CD4-positive, alpha-beta T cell treated with Interleukin-17A for 4 hours (primary cell): ENCODE results near the gene TMEM225B.
"Not testable (repeated sequence)": the region's sequence is repeated elsewhere in the genome, so short reads cannot be mapped to it uniquely, and the experiment has no call there.

Experiments used
- DNase-seq: peaks from one replicate; pipeline ENCODE4 v3.0.0-alpha.2; 2020; ENCODE audit warnings: mixed read lengths

TMEM225B gene

DNA sequence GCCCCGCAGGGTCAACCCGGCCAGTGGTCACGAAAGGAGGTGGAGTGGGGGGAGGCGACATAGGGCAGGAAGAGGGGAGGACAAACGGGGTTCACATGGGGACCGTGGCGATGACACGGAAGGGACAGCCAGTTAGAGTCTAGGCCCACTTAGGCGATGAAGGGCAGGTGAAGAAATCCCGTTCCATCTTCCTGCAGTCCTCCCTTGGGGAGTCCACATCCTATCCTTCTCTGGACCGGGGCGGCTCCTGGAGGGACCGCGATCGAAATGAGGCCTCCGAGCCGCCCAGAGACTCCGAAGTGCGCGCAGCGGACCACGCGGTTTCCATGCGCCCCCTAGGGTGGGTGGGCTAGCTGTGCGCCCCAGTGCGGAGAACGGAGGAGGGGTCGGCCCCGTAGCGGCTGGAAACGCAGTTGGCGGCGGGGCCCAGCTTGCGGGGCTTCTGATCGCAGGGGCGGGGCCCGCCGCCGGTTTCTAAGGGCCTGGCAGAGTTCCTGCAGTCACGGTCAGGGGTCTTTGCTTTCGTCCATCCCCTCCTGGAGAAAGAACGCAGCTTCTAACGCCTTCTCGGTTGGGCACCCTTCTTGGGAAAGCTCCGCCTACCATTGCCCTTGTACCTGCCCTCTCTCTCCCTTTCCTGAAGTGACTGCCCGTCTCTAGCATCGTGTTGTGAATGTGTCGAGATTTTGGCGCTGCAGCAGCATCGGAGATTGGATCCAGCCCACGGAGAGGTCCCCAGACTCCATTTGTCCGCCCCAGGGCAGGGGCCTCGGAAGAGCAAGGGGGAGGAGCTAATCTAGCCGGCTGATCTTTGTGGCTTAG lies 17.9 kb upstream of the TMEM225B start:
- peak; percentile 80 for DNase-seq

DNA sequence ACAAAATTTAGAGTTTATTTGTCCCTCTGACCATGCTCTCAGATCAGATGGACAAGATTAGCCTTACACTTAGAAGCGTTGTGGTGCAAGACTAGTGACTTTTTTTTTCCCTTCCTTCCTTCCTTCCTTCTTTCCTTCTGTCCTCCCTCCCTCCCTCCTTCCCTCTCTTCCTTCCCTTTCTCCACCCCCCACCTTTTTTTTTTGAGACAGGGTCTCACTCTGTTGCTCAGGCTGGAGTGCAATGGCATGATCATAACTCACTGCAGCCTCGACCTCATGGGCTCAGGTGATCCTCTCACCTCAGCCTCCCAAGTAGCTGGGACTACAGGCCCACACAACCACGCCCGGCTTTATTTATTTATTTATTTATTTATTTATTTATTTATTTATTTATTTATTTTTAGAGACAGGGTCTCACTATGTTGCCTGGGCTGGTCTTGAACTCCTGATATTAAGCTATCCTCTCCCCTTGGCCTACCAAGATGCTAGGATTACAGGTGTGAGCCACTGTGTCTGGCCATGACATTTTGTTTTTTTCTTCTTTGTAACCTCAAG lies 17.2 kb upstream of the TMEM225B start:
- DNase-seq = not testable (repeated sequence)

DNA sequence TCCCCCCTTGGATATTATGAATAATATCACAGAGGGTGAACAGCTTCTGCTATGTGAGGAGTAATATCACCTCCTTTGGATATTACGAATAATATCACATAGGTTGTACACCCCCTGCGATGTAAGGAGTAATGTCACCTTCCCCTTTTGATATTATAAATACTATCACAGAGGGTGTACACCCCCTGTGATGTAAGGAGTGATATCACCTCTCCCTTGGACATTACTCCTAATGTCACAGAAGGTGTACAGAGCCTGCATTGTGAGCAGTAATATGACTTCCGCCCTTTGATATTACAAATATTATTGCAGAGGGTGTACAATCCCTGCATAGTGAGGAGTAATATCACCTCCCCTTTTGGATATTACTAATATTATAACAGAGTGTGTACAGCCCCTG lies 9.2 kb upstream of the TMEM225B start:
- DNase-seq = no peak

DNA sequence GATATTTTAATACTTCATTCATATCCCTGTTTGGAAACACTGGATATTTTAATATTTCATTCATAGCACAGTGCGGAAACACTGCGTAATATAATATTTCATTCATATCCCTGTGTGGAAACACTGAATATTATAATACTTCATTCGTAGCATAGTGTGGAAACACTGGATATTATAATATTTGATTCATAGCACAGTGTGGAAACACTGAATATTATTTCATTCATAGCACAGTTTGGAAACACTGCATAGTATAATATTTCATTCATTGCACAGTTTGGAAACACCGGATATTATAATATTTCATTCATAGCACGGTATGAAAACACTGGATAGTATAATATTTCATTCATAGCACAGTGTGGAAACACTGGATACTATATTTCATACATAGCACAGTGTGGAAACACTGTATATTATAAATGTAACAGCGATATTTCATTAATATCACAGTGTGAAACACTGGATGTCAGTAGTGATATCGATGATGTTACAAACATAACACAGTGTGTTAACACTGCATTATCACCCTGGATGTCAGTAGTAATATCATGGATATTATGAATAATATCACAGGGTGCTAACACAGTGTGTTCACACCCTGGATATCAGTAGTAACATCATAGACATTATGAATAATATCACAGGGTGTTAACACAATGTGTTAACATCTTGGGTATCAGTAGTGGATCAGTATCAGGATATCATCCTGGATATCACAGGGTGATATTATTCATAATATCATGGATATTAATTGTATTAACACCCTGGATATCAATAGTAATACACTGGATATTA lies 2.9 kb upstream of the TMEM225B start:
- DNase-seq = no peak

DNA sequence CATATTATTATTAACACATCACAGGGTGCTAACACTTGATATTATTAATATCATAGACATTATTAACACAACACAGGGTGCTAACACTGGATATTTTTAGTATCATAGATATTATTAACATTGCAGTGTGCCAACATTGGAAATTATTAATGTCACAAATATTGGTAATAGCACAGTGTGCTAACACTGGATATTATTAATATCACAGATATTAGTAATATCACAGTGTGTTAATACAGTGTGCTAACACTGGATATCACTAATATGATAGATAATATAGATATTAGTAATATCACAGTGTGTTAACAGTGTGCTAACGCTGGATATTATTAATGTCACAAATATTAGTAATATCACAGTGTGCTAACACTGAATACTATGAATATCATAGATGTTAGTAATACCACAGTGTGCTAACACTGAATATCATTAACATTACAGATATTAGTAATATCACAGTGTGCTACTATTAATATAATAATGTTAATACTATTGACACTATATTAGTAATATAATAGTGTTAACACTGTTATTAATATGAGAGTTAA lies 1.6 kb upstream of the TMEM225B start:
- DNase-seq = no peak

DNA sequence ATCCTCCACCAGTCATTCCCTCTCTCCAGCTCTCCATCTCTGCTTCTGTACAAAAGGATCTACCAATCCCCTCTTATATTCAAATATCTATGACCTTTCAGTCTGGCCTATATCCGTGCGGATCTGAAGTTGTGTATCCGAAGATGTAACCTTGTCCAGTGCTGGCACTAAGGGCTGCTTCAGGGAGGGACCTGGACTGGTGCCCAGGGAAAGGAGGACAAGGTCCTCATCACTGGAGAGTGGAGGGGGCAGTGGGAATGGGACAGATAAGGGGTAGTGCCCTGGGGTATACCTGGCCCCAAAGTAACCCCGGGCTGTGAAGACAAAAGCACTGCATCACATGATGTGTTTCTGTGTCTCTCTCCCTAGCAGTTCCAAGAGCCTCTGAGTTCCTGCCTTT lies 1.8 kb downstream of the TMEM225B start:
- no peak for DNase-seq

DNA sequence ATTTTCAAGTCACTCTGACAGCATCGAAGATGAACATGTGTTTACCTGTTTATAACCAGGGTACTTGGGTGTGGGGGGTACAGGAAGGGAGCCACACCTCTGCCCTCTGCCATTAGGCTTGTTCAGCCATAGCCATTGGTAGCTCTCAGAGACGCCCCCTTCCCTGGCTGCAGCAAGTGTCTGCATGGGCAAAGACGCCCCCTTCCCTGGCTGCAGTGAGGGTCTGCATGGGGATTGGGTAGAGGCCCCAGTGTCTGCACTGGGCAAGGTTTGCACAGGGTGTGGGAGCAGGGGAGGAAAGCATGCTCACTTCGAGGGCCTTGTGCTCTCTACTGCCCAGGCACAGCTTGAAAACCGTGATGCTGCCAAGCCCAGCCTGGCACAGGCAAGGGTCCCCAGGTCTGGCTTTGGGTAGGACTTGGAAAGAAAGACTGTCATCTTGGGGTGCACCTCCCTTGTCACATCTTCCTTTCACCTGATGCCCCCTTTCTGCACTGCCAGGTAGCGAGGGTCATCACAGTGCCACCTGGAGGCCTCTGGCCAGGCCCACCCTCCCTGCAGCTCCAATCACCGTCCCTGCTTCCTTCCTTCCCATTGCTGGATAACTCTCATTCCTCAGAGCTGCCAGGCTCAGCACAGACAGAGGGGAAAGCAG lies 3.7 kb downstream of the TMEM225B start:
- DNase-seq = no peak

DNA sequence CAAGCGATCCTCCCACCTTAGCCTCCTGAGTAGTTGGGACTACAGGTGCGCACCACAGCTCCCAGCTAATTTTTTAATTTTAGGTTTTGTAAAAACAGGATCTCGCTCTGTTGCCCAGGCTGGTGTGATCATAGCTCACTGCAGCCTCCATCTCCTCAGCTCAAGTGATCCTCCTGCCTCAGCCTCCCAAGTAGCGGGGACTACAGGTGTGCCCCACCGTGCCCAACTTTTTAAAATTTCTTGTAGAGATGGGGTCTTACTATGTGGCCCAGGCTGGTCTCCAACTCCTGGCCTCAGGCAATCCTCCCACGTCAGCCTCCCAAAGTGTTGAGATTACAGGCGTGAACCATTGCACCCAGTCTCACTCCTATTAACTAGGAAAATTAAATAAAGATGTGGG lies 7.5 kb downstream of the TMEM225B start:
- no peak for DNase-seq

DNA sequence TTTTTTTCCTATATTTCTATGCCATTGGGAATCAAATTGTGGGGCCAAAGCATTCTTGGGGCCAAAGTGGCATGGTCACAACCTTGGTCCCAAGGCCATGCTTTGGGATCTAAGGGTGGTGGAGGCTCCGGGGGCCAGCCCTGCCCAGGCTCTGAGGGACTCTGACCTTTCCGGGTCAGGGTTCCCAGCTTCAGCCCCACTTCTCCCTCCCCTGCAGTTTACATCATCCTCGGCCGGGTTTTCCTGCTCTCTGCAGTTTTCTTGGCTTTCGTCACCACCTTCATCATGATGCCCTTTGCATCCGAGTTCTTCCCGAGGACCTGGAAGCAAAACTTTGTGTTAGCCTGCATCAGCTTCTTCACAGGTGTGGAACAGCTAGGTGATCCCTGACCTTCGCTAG lies 8.5 kb downstream of the TMEM225B start:
- DNase-seq = no peak

DNA sequence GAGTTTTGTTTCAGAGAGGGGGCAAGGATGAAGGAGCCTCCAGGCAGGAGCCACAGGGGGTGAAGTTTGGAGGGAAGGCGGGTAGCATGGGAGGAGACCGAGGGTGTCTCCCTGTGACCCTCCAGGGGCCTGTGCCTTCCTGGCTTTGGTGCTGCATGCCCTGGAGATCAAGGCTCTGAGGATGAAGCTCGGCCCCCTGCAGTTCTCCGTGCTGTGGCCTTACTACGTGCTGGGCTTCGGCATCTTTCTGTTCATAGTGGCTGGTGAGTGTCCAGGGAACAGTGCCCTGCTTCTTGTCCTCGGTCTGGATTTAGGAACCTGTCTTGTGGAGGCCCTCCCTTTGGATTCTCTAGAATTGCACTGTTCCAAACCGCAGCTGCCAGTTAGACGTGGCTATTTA lies 9.5 kb downstream of the TMEM225B start:
- no peak for DNase-seq

DNA sequence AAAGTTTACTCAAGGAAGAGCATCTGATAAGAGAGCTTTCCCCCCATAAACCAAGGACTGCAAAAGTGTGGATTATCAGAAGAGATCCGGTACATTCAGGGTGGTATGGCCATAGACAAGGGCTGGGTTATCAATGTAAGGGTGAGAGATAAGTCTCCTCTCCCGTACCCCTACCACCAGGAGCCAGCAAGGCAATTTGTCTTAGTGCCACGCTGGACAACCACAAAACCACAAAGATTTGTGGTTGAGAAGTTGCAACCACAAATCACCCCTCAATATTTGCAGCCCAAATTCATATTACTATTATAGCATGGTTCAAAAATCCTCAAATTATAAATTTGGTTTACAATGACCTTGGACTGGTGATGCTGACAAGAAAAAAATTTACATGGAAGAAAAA lies 16.4 kb downstream of the TMEM225B start:
- DNase-seq = no peak

DNA sequence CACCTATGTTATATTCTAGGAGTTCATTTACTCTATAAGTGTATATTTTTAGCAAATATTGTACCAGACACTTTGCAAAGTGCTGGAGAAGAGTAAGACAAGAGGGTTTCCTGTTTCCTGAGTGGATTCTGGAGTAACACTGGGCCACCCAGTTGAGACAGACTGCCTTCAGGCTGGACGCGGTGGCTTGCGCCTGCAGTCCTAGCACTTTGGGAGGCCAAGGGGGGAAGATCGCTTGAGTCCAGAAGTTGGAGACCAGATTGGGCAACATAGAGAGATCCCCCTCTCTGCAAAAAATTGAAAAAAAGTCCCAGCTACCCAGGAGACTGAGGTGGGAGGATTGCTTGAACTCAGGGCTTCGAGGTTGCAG lies 17.9 kb downstream of the TMEM225B start:
- no peak for DNase-seq

DNA sequence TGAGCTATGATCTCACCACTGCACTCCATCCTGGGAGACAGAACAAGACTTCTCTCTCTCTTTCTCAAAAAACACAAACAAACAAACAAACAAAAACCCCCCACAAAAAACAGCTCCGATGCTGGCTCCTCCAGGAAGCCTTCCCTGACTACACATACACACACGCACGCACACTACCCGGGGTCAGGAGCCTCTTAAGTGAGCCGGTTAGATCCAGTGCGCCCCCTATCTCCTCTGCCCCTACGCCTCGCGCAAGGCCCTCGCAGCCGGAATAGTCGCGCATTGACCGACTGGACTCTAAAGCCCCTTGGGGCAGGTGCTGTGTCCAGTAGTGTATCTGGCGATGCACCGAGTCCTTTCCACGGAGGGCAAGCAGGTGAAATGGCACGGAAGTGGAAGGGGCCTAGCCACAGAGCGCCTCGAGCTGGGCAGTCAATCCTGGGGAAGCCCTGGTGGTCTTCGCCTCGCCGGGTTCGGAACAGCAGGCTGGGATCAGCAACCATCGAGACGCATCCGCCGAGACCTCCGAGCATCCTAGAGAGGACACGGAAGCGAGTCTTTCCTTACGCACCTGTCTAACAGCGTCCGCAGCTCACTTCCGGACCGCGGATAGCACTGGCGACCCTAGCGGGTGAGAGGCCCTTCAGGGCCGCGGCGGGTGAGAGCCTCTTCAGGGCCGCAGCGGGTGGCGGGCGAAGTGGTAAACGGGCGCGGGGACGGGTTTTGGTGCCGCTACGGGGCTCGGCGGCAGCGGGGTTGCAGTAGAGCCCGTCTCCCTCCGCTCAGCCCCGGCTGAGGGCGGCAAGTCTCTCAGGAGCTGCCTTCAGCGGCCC lies 18.5 kb downstream of the TMEM225B start, which contains the start of gene ZSCAN25:
ZSCAN25 (plus strand) TSS at position 588 of the 833 bp plus-strand sequence. CDS start 2,661 bp downstream, outside the sequence.
- peak; percentile 90 for DNase-seq

DNA sequence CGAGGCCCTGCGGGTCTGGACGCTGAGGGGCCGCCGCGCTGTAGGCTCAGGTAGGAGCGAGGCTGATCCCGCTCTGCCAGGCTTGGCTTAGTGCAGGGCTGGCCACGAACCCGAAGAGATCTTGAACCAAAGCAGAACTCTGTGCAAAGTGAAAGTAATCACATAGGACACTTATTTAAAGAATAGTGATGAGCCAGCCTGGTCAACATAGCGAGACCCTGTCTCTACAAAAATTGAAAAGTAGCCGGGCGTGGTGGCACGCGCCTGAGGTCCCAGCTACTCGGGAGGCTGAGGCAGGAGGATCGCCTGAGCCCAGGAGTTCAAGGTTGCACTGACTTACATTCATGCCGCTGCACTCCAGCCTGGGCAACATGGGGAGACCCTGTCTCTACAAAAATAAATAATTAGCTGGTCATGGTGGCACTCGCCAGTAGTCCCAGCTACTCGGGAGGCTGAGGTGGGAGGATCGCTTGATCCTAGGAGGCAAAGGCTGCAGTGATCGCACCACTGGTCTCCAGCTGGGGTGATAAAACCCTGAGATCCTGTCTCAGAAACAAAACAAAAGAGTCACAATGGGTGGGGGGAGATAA lies 19.2 kb downstream of the TMEM225B start:
- DNase-seq = no peak

DNA sequence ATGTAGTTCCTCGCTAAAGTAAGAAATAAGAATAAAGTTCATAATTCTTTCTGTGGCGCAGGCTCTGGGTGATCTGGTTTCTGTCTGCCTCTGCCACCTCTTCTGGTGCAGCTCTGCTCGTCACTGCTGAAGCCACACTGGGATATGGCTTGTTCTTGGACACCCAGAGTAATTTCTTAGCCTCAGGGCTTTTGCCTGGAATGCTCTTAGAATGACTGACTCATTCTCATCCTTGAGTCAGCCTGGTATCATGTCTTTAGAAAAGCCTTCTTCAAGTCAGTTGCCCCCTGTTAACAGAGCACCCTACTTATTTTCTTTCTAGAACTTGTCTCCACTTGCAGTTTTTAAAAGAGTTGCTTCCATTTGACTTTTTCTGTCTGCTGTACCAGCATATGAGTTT lies 20.7 kb downstream of the TMEM225B start:
- no peak for DNase-seq

DNA sequence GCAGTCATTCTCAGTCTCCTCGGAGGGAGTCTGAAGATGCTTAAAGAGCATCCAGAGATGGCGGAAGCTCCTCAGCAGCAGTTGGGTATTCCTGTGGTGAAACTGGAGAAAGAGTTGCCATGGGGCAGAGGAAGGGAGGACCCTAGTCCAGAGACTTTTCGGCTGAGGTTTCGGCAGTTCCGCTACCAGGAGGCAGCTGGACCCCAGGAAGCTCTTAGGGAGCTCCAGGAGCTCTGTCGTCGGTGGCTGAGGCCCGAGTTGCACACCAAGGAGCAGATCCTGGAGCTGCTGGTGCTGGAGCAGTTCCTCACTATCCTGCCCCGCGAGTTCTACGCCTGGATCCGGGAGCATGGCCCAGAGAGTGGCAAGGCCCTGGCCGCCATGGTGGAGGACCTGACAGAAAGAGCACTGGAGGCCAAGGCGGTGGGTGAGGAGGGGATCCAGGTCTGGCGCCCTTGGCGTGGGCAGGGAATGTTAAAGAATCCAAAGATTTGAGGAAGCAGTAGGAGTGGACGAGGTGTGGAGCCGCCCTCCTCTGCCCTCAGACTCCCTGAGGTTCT lies 21.6 kb downstream of the TMEM225B start:
- DNase-seq = no peak

DNA sequence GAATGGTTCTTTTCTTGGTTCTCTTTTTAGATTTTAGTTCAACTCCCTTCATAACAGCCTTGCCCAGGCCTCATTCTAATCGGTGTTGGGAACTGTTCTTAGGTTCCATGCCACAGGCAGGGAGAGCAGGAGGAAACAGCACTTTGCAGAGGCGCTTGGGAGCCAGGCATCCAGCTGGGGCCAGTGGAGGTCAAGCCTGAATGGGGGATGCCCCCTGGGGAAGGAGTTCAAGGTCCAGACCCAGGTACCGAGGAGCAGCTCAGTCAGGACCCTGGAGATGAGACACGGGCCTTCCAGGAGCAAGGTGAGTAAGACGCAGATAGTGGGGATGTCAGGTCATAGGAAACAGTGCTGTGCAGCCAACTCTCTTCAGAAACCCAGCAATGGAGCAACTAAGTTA lies 23.2 kb downstream of the TMEM225B start:
- DNase-seq = no peak

DNA sequence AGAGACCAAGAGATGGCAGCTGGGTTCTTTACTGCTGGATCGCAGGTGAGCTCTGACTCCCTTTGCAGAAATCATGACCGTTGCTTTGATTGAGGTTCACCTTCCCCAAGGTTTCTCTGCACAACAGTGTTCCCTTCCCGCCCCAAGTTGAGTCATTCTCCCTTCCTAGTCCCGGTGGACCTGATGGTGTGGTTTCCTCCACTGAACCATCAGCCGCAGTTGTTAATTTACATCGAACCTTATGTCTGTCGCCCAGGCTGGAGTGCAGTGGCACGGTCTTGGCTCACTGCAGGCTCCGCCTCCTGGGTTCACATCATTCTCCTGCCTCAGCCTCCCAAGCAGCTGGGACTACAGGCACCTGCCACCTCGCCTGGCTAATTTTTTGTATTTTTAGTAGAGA lies 24.5 kb downstream of the TMEM225B start:
- DNase-seq = no peak

DNA sequence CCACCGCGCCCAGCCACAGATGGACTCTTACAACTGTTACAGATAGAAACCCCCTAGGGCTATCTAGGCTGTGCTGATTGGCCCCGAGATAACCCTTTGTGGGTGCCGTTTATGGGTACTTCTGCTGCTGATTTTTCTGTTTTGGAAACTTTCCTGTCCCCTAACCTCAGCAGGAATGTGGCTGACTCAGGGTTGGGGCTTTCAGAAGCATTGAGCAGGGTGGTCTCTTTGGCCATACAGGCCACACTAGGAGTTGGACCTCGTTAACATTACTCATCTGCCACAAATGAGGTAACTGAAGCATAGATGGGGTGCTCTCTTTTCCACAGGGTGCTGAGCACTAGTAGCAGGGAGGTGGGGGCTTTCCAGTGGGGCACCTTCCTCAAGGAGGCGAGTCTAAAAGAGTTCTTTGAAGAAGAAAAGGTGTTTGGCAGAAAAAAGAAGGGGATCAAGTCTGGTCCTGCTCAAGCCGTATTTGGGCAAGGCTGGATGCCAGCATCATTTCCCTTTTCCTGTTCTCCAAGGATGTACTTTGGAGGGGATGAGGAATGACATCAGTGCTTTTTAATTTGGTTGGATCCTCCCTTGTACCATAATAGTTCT lies 25.1 kb downstream of the TMEM225B start:
- no peak for DNase-seq

DNA sequence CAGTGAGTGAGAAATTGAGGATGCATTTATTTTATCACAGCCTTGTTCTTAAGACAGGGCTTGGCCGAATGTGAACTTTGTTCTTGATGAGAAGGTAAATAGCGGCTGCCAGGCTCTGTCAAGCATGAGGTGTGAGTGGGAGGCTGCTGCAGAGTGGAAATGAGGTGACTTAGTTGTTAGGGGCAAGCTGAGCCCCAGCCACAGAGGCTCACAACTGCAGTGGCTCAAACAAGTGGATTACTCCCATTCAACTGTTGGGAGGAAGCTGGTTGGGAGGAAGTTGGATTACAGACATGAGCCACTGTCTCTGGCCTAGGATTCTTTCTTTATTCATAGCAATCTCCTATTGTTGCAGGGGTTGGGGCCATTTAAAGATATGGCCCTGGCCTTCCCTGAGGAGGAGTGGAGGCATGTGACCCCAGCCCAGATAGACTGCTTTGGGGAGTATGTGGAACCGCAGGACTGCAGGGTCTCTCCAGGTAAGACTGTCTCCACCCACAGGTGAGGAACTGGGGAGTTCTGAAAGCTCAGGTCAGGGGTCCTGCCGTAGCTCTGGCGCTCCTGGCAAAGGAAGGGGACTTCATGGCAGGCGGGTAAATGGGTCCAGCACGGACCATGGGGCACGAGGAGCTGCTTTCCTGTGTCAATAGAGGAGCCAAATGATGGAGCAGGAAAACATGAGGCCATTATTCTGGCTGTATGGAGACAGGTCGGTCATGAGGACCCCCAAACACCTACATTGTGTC lies 25.8 kb downstream of the TMEM225B start:
- peak; percentile 36 for DNase-seq
